A673 (cell line): ENCODE data around the gene MYO18B. TPM values are rescaled to one million over a fixed set of nuclear protein-coding genes. Genes with fewer than 3 reads are reported as not detected.

ENCODE experiments used
- BruUV-seq: library from RNA; stranded (reverse); fragments of 400-500 nt; replicated peaks from 2 replicates; lab custom pipeline; 2021; lab: Mats Ljungman, UMichigan
- CTCF ChIA-PET: fragments of 300-600 bp; sonication (Branson Sonifier 250); formaldehyde crosslinking; loops from one replicate; lab custom pipeline; 2022; ENCODE audit warnings: antibody characterized with exemption; lab: Charles Lee
- POLR2A ChIA-PET: fragments of 300-600 bp; sonication (Branson Sonifier 250); formaldehyde crosslinking; loops from one replicate; lab custom pipeline; 2022; ENCODE audit warnings: antibody characterized with exemption; ENCODE audit not compliant: low non-redundant PET; lab: Charles Lee
- DNase-seq: peaks from one replicate; pipeline ENCODE4 v3.0.0-alpha.2; 2015; ENCODE audit warnings: low spot score
- H3K27ac ChIP-seq: fragments of 200-600 bp; sonication (generic); 2 replicates; pipeline ENCODE4 v1.5.1; 2016; ENCODE audit warnings: mixed run types, low read depth, mild to moderate bottlenecking, mixed read lengths, antibody characterized with exemption, low read length; ENCODE audit not compliant: poor library complexity, severe bottlenecking
- H3K27me3 ChIP-seq: fragments of 200-600 bp; sonication (generic); replicated peaks from 2 replicates; pipeline ENCODE4 v1.6.1; 2017; ENCODE audit warnings: mixed run types, low read depth, mild to moderate bottlenecking, mixed read lengths, antibody characterized with exemption, low read length; ENCODE audit not compliant: insufficient read depth, poor library complexity
- H3K36me3 ChIP-seq: fragments of 200-600 bp; sonication (generic); 2 replicates; pipeline ENCODE4 v1.6.1; 2016; ENCODE audit warnings: mixed run types, mild to moderate bottlenecking, mixed read lengths, antibody characterized with exemption, low read length; ENCODE audit not compliant: insufficient read depth, poor library complexity, severe bottlenecking
- H3K4me1 ChIP-seq: fragments of 200-600 bp; sonication (generic); 2 replicates; pipeline ENCODE4 v1.6.1; 2017; ENCODE audit warnings: mixed run types, mild to moderate bottlenecking, mixed read lengths, antibody characterized with exemption, low read length; ENCODE audit not compliant: insufficient read depth, poor library complexity, severe bottlenecking
- H3K4me3 ChIP-seq: fragments of 200-600 bp; sonication (generic); 2 replicates; pipeline ENCODE4 v1.5.1; 2016; ENCODE audit warnings: low read depth, mixed run types, mild to moderate bottlenecking, mixed read lengths, low read length; ENCODE audit not compliant: poor library complexity, severe bottlenecking
- H3K9me3 ChIP-seq: fragments of 200-600 bp; sonication (generic); 2 replicates; pipeline ENCODE4 v1.6.1; 2016; ENCODE audit warnings: mixed run types, low read depth, mild to moderate bottlenecking, mixed read lengths, antibody characterized with exemption, low read length; ENCODE audit not compliant: poor library complexity, severe bottlenecking
- CTCF ChIP-seq: fragments of 300-800, 200-600 bp; sonication (generic); conservative IDR thresholded peaks from 2 replicates; pipeline ENCODE4 v1.5.1; 2017; ENCODE audit warnings: low read depth, mild to moderate bottlenecking, antibody characterized with exemption, low read length, moderate library complexity, mixed read lengths
- EZH2 ChIP-seq: fragments of 200-600 bp; sonication (generic); IDR thresholded peaks from 2 replicates; pipeline ENCODE4 v1.6.1; 2017; ENCODE audit warnings: borderline replicate concordance, low read depth, mild to moderate bottlenecking, mixed read lengths, antibody characterized with exemption, low read length; ENCODE audit not compliant: poor library complexity, severe bottlenecking
- intact Hi-C: fragments of 100-400 bp; cut with micrococcal nuclease; formaldehyde crosslinking; loops from one replicate; pipeline ENCODE4 v1.10.0; 2022; ENCODE audit not compliant: unreplicated experiment
- total RNA-seq: library from RNA; stranded (reverse); gene quantifications from 2 replicates; pipeline ENCODE4 v1.2.3, GENCODE V29; 2021

The MYO18B gene
- total RNA-seq, 1 experiment from 2014 or later = not detected

- Histone ChIP-seq H3K27ac (no peak overlapping the region), H3K36me3 (no peaks in the 10 kb centered on the region), H3K9me3 (no peaks in the 10 kb centered on the region), H3K4me1 (no peaks in the 10 kb centered on the region), H3K27me3 (no peaks in the 10 kb centered on the region), H3K4me3 (no peak overlapping the region)
- CTCF ChIA-PET = no interaction called here
- TF ChIP-seq CTCF = no peak
- no peak for TF ChIP-seq EZH2
- DNase-seq = no peak
- POLR2A ChIA-PET = no interaction called here
- BruUV-seq = no TSS peak
- intact Hi-C loops = no loop called here
Observed at GRCh38 chr22:25900390-25900789, 158.4 kb downstream of the MYO18B start.

GRCh38 chr22:25900880-25901279 is 158.9 kb downstream of the MYO18B start:
- H3K4me1 ChIP-seq = no peaks in the 10 kb centered on the region
- ChIA-PET CTCF (no interaction called here), POLR2A (no interaction called here)
- no peaks in the 10 kb centered on the region for H3K36me3 ChIP-seq
- no peak overlapping the region for H3K4me3 ChIP-seq
- no peaks in the 10 kb centered on the region for H3K9me3 ChIP-seq
- no peaks in the 10 kb centered on the region for H3K27me3 ChIP-seq
- intact Hi-C loops = no loop called here
- TF ChIP-seq CTCF (no peak), EZH2 (no peak)
- no peak overlapping the region for H3K27ac ChIP-seq
- BruUV-seq = no TSS peak
- DNase-seq = no peak

GRCh38 chr22:25902402-25902801 is 160.4 kb downstream of the MYO18B start:
- Histone ChIP-seq H3K27ac (no peak overlapping the region), H3K27me3 (no peaks in the 10 kb centered on the region), H3K9me3 (no peaks in the 10 kb centered on the region), H3K4me3 (no peak overlapping the region), H3K4me1 (no peaks in the 10 kb centered on the region), H3K36me3 (no peaks in the 10 kb centered on the region)
- POLR2A ChIA-PET = interaction anchor here (0.6 kb wide), 1 partner anchor 50 kb away, joined by 3 read pairs; no protein-coding TSS in a partner anchor
- BruUV-seq = no TSS peak
- no peak for DNase-seq
- intact Hi-C loops = no loop called here
- no peak for TF ChIP-seq CTCF
- no peak for TF ChIP-seq EZH2
- CTCF ChIA-PET = interaction anchor here (0.8 kb wide), 1 partner anchor 428 kb away, joined by 3 read pairs; no protein-coding TSS in a partner anchor
